A549 (cell line): ENCODE data around the gene TMBIM1. TPM values are rescaled to one million over a fixed set of nuclear protein-coding genes. Genes with fewer than 3 reads are reported as not detected.

Experiments used
- ATAC-seq, 2 experiments: fragments of 200-7000 bp in 1 of 2; fragments of >200 bp in 1 of 2; cut with Nextera tagmentation in 1 of 2; cut with Tn5 transposase in 1 of 2; 3 replicates each; pipeline versions ENCODE4 v1.8.0 to v1.9.1; 2018 to 2020; ENCODE audit warnings: mild to moderate bottlenecking in 1 of 2, moderate library complexity in 1 of 2
- CTCF ChIA-PET: fragments of 300-600 bp; sonication (Branson Sonifier 250); formaldehyde crosslinking; extraction: SDS; loops from one replicate; lab custom pipeline; 2021; ENCODE audit warnings: antibody characterized with exemption, inconsistent platforms; lab: Yijun Ruan, JAX
- POLR2A ChIA-PET: fragments of 350-600 bp; formaldehyde crosslinking; extraction: SDS; loops from one replicate; lab custom pipeline; 2021; ENCODE audit warnings: antibody characterized with exemption, inconsistent platforms; lab: Yijun Ruan, JAX
- DNase-seq, 2 experiments: peaks; one replicate each; pipeline versions ENCODE4 v3.0.0 to v3.0.0-alpha.2; 2011 to 2016; ENCODE audit warnings: low read depth in 1 of 2, low spot score in 1 of 2
- FAIRE-seq: peaks from 2 replicates; lab custom pipeline; 2011; peaks lifted over from hg19 to GRCh38; lab: Jason Lieb, UNC
- H3K27ac ChIP-seq, 2 experiments: fragments of >200 bp; sonication (Bioruptor Twin); formaldehyde crosslinking; 3 replicates each; pipeline ENCODE4 v1.5.1; 2016 to 2017
- H3K4me1 ChIP-seq: fragments of >200 bp; sonication (Bioruptor Twin); formaldehyde crosslinking; 3 replicates; pipeline ENCODE4 v1.6.1; 2016
- H3K4me2 ChIP-seq: fragments of >200 bp; sonication (Bioruptor Twin); formaldehyde crosslinking; 3 replicates; pipeline ENCODE4 v1.6.1; 2016
- H3K4me3 ChIP-seq: fragments of >200 bp; sonication (Bioruptor Twin); formaldehyde crosslinking; 3 replicates; pipeline ENCODE4 v1.5.1; 2016
- H3K9me3 ChIP-seq: fragments of >200 bp; sonication (Bioruptor Twin); formaldehyde crosslinking; 3 replicates; pipeline ENCODE4 v1.6.1; 2016
- BHLHE40 ChIP-seq: IDR thresholded peaks from 2 replicates; pipeline ENCODE4 v1.6.1; 2012; ENCODE audit warnings: low read depth, low read length, inconsistent platforms
- CEBPB ChIP-seq, 2 experiments: fragments of >200 bp in 1 of 2; sonication (Bioruptor Twin) in 1 of 2; formaldehyde crosslinking in 1 of 2; IDR thresholded peaks; 2 replicates each; pipeline ENCODE4 v1.6.1; 2012 to 2016
- GATA3 ChIP-seq: IDR thresholded peaks from 2 replicates; pipeline ENCODE4 v1.6.1; 2012; ENCODE audit warnings: borderline replicate concordance
- HEYL ChIP-seq: fragments of 250-450 bp; sonication (Bioruptor Pico); IDR thresholded peaks from 2 replicates; pipeline ENCODE4 v1.8.0; 2021; ENCODE audit warnings: mild to moderate bottlenecking, moderate library complexity
- HOXA7 ChIP-seq: fragments of 250-450 bp; sonication (Bioruptor Pico); IDR thresholded peaks from 2 replicates; pipeline ENCODE4 v1.5.0; 2020; ENCODE audit warnings: mild to moderate bottlenecking, moderate library complexity
- HOXB13 ChIP-seq: fragments of 250-450 bp; sonication (Bioruptor Pico); IDR thresholded peaks from 2 replicates; pipeline ENCODE4 v1.5.0; 2020; ENCODE audit warnings: low read depth, mild to moderate bottlenecking, moderate library complexity
- KDM1A ChIP-seq: fragments of 200-600 bp; sonication (generic); IDR thresholded peaks from 2 replicates; pipeline ENCODE4 v1.6.1; 2016; ENCODE audit warnings: low read depth, mild to moderate bottlenecking
- KDM5A ChIP-seq: fragments of 200-600 bp; sonication (generic); IDR thresholded peaks from 2 replicates; pipeline ENCODE4 v1.6.1; 2016; ENCODE audit warnings: antibody characterized with exemption, mild to moderate bottlenecking
- MYC ChIP-seq: IDR thresholded peaks from 2 replicates; pipeline ENCODE4 v1.6.1; 2012; ENCODE audit warnings: mild to moderate bottlenecking, inconsistent platforms, low read length, improper control_type of control experiment, borderline replicate concordance
- NFE2L2 ChIP-seq: fragments of 150-350 bp; conservative IDR thresholded peaks from 2 replicates; pipeline ENCODE4 v1.6.1; 2014; ENCODE audit warnings: low read length
- RCOR1 ChIP-seq: fragments of 150-350 bp; IDR thresholded peaks from 2 replicates; pipeline ENCODE4 v1.6.1; 2014; ENCODE audit warnings: antibody characterized with exemption, low read length, low read depth
- RNF2 ChIP-seq: fragments of 200-600 bp; sonication (generic); IDR thresholded peaks from 2 replicates; pipeline ENCODE4 v1.6.1; 2016; ENCODE audit warnings: low read depth, mild to moderate bottlenecking, antibody characterized with exemption, moderate library complexity, borderline replicate concordance
- SREBF2 ChIP-seq: fragments of 450-650 bp; IDR thresholded peaks from 2 replicates; pipeline ENCODE4 v1.6.1; 2014; ENCODE audit warnings: mild to moderate bottlenecking, moderate library complexity
- TFCP2L1 ChIP-seq: fragments of 250-450 bp; sonication (Bioruptor Pico); IDR thresholded peaks from 2 replicates; pipeline ENCODE4 v1.5.0; 2021; ENCODE audit warnings: mild to moderate bottlenecking
- WGBS: methylation state at CpG from one replicate; pipeline ENCODE4 v1.1.6; 2017; ENCODE audit errors: missing lambda C conversion rate; 5-methylcytosine and 5-hydroxymethylcytosine counted together
- polyA plus RNA-seq, 4 experiments: library from polyadenylated mRNA; depleted of rRNA in 3 of 4; stranded (reverse); fragments of >200 nt; fragmentation: RNase III in 1 of 4; extraction: RNeasy Plus Mini Kit Qiagen cat#74134 plus additional on column Dnase treatment in 1 of 4; gene quantifications; 2 replicates in 3 of 4; 3 replicates in 1 of 4; pipeline ENCODE4 v1.2.3, GENCODE V29; 2011 to 2017
- TF ChIP-seq, protein P1 (sequence below): fragments of 200-600 bp; sonication (generic); IDR thresholded peaks from 2 replicates; pipeline ENCODE4 v1.6.1; 2016; ENCODE audit warnings: antibody characterized with exemption, mild to moderate bottlenecking, moderate library complexity
- TF ChIP-seq, protein P2 (sequence below): fragments of 150-350 bp; IDR thresholded peaks from 2 replicates; pipeline ENCODE4 v1.6.1; 2014; ENCODE audit warnings: low read depth, mild to moderate bottlenecking, low read length
- TF ChIP-seq, protein P3 (sequence below): IDR thresholded peaks from 2 replicates; pipeline ENCODE4 v1.6.1; 2012

The TMBIM1 gene
- polyA plus RNA-seq, 2 of the 4 experiments (the other 2 are of a cell fraction) = 61.4 to 70.4 TPM

DNA sequence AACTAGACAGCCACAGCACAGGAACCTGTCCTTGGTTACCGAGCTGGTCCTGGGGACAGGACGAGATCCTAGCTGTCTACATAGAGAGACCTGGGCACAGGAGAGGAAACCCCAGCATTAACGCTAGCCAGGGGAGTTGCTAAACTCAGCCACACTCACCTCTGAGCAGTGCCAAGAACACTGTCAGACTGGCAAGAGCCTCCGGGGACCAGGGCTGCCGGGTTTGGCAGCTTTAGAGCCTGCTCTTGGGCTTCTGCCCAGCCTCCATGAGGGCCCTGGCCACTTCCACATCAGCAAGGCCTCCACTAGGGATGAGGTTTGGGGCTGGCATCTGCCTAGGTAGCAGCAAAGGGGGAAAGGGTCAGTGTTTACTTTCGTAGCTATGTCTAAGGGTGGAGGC is 6.7 kb downstream of the TMBIM1 start:
- WGBS = 90% methylated on average over 6 of the region's 6 CpGs
- H3K4me1 ChIP-seq = peaks cover 44% of the 10 kb centered on the region
- ChIA-PET CTCF (interaction anchor here (1.1 to 8.1 kb wide), 6 partner anchors 11 to 217 kb away, joined by 3 to 105 read pairs (median 8); partner anchors contain the start of genes AAMP, CATIP, PNKD and RUFY4), POLR2A (no interaction called here)
- ATAC-seq (no peak), FAIRE-seq (no peak), DNase-seq (no peak)
- TF ChIP-seq KDM5A (no peak), SREBF2 (no peak), RCOR1 (no peak), BHLHE40 (no peak), TFCP2L1 (CRISPR knock-in tag) (no peak), NFE2L2 (no peak), HOXB13 (CRISPR knock-in tag) (no peak), MYC (no peak), GATA3 (no peak), HOXA7 (CRISPR knock-in tag) (no peak), RNF2 (no peak)
- TF ChIP-seq, protein P1, sequence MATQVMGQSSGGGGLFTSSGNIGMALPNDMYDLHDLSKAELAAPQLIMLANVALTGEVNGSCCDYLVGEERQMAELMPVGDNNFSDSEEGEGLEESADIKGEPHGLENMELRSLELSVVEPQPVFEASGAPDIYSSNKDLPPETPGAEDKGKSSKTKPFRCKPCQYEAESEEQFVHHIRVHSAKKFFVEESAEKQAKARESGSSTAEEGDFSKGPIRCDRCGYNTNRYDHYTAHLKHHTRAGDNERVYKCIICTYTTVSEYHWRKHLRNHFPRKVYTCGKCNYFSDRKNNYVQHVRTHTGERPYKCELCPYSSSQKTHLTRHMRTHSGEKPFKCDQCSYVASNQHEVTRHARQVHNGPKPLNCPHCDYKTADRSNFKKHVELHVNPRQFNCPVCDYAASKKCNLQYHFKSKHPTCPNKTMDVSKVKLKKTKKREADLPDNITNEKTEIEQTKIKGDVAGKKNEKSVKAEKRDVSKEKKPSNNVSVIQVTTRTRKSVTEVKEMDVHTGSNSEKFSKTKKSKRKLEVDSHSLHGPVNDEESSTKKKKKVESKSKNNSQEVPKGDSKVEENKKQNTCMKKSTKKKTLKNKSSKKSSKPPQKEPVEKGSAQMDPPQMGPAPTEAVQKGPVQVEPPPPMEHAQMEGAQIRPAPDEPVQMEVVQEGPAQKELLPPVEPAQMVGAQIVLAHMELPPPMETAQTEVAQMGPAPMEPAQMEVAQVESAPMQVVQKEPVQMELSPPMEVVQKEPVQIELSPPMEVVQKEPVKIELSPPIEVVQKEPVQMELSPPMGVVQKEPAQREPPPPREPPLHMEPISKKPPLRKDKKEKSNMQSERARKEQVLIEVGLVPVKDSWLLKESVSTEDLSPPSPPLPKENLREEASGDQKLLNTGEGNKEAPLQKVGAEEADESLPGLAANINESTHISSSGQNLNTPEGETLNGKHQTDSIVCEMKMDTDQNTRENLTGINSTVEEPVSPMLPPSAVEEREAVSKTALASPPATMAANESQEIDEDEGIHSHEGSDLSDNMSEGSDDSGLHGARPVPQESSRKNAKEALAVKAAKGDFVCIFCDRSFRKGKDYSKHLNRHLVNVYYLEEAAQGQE = no peak
- TF ChIP-seq, protein P2, sequence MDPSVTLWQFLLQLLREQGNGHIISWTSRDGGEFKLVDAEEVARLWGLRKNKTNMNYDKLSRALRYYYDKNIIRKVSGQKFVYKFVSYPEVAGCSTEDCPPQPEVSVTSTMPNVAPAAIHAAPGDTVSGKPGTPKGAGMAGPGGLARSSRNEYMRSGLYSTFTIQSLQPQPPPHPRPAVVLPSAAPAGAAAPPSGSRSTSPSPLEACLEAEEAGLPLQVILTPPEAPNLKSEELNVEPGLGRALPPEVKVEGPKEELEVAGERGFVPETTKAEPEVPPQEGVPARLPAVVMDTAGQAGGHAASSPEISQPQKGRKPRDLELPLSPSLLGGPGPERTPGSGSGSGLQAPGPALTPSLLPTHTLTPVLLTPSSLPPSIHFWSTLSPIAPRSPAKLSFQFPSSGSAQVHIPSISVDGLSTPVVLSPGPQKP = no peak
- TF ChIP-seq, protein P3, sequence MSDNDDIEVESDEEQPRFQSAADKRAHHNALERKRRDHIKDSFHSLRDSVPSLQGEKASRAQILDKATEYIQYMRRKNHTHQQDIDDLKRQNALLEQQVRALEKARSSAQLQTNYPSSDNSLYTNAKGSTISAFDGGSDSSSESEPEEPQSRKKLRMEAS = no peak
- peak overlapping the region in 1 of 2 experiments; percentile 87; a peak in 3 of 6 replicates for H3K27ac ChIP-seq
- H3K4me2 ChIP-seq = no peak overlapping the region; the same call in 1 of the 3 replicates
- H3K4me3 ChIP-seq = no peak overlapping the region
- H3K9me3 ChIP-seq = no peaks in the 10 kb centered on the region

DNA sequence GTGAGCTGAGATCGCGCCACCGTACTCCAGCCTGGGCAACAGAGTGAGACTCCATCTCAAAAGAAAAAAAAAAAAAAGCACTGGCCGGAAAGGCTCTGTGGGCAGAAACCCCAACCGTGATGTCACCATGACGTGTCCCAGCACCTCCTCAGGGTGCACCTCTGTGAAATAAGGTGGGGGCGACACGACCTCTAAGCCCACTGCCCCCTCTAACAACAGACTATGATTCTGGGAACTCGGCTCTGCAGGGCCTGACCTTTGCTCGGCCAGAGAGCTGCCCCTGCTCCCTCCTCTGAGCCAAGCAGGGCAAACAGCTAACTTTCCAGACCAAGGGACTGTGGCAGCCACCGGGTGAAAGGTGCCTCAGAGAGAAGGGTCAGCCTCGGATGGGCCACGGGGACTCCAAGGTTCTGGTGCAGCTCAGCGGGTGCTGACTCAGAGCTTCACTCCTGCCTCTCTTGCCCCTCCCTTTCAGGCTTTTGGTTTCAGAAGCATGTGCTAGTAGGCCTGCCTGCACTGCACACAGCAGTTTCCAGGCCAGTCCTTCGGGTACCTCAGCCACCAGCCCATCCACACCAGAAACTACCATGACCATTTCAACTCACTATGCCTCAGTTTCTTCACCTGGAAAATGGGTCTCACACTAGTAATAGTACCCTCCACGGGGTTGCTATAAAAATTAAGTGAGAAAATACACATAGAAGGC is 8.0 kb downstream of the TMBIM1 start:
- Histone ChIP-seq H3K9me3 (no peaks in the 10 kb centered on the region), H3K4me3 (no peak overlapping the region), H3K4me1 (peaks cover 31% of the 10 kb centered on the region), H3K4me2 (peak overlapping the region; percentile 37), H3K27ac (peak overlapping the region in 1 of 2 experiments; percentile 52; a peak in 3 of 6 replicates)
- CTCF ChIA-PET = interaction anchor here (0.9 to 8.1 kb wide), 2 partner anchors 11 to 72 kb away, joined by 5 to 105 read pairs; partner anchors contain the start of genes AAMP, CATIP and PNKD
- ATAC-seq (no peak), DNase-seq (no peak), FAIRE-seq (no peak)
- WGBS = 66% methylated on average over 16 of the region's 16 CpGs
- TF ChIP-seq, protein P2 = no peak
- TF ChIP-seq KDM1A (peak; percentile 79), CEBPB (IDR thresholded peaks at IDR 0.05) (no peak), HEYL (CRISPR knock-in tag) (no peak)
- POLR2A ChIA-PET = no interaction called here
